ENCODE measurements around the gene CMC1. TPM values are rescaled to one million over a fixed set of nuclear protein-coding genes. Genes with fewer than 3 reads are reported as not detected.

Gene CMC1
- total RNA-seq, 1 experiment from 2014 or later = 16.5 TPM

- no peaks in the 10 kb centered on the region for H3K27me3 ChIP-seq (ENCODE audit: insufficient read depth, low read length)
Observed at GRCh38 chr3:28253040-28253715, 11.8 kb downstream of the CMC1 start.

More at GRCh38 chr3:28253040-28253715, 11.8 kb downstream of the CMC1 start:
- H3K56ac ChIP-seq (ENCODE audit: insufficient read length, low read depth, low read length) = no peak overlapping the region
- H3K23ac ChIP-seq (ENCODE audit: insufficient read length, low read depth, low read length) = no peak overlapping the region
- no peak overlapping the region for H3K18ac ChIP-seq (ENCODE audit: insufficient read length, low read depth, low read length)
- no peak for DNase-seq
- TF ChIP-seq CTCF (conservative IDR thresholded peaks at IDR 0.05) = no peak
- no peak overlapping the region for H3K9ac ChIP-seq (ENCODE audit: extremely low read depth, insufficient read length, low read length)
- H3K79me2 ChIP-seq (ENCODE audit: insufficient read depth, low read length) = peaks cover 1% of the 10 kb centered on the region; the same call in 1 of the 2 replicates
- H3T11ph ChIP-seq (ENCODE audit: low read length) = no peak overlapping the region
- Mint-ChIP-seq H3K4me1 (peaks cover 31 to 36% of the 10 kb centered on the region in 2 experiments), H3K36me3 (ENCODE audit: insufficient read depth in 1 of 3, low read depth in 3 of 3) (no peaks in the 10 kb centered on the region; a peak in 4 of 7 replicates), H3K4me3 (0 out of 5 replicates have a peak overlapping the region, but pooled peaks of 1 of the 2 experiments have one; percentile 12), H3K27ac (peak overlapping the region; percentile 5 to 71 (median 21); a peak in 4 of 7 replicates), H3K9me3 (no peaks in the 10 kb centered on the region), H3K27me3 (ENCODE audit: low read depth) (no peaks in the 10 kb centered on the region)
- WGBS (ENCODE audit: extremely low coverage, insufficient read length, low lambda C conversion rate) = no CpG with 5 or more reads among the region's 9 CpGs
- H2BK15ac ChIP-seq (ENCODE audit: low read depth, low read length) = no peak overlapping the region
- H2BK5ac ChIP-seq (ENCODE audit: insufficient read length, low read length) = no peak overlapping the region
- H3K4me1 ChIP-seq (ENCODE audit: insufficient read depth, low read length) = peaks cover 8% of the 10 kb centered on the region; the same call in 1 of the 2 replicates
- no peak overlapping the region for H3K27ac ChIP-seq (ENCODE audit: insufficient read length, low read depth, low read length)
- no peak overlapping the region for H2AFZ ChIP-seq (ENCODE audit: low read length)
- no peak overlapping the region for H2AK5ac ChIP-seq (ENCODE audit: insufficient read length, low read length)
- H3K4me2 ChIP-seq (ENCODE audit: insufficient read depth, insufficient read length, low read length) = no peak overlapping the region
- no peak overlapping the region for H4K91ac ChIP-seq (ENCODE audit: insufficient read length, low read depth, low read length)
- H3K23me2 ChIP-seq (ENCODE audit: insufficient read length, low read depth, low read length, poor library complexity, severe bottlenecking) = no peaks in the 10 kb centered on the region
- H4K20me1 ChIP-seq (ENCODE audit: control insufficient read depth, insufficient read depth, insufficient read length) = no peaks in the 10 kb centered on the region
- no peak overlapping the region for H3K4ac ChIP-seq (ENCODE audit: low read depth, low read length)
- no peak overlapping the region for H2BK12ac ChIP-seq (ENCODE audit: insufficient read length, low read depth, low read length)
- H3K14ac ChIP-seq (ENCODE audit: insufficient read depth, low read length) = no peak overlapping the region
- H3K9me3 ChIP-seq (ENCODE audit: control insufficient read depth, low read depth, low read length) = no peaks in the 10 kb centered on the region
- H2BK120ac ChIP-seq (ENCODE audit: low read depth, low read length, poor library complexity, severe bottlenecking) = no peak overlapping the region
- H2BK20ac ChIP-seq (ENCODE audit: low read depth, low read length, poor library complexity, severe bottlenecking) = no peak overlapping the region
- H3K79me1 ChIP-seq (ENCODE audit: insufficient read depth, low read depth, low read length, poor library complexity, severe bottlenecking) = no peaks in the 10 kb centered on the region
- no peak overlapping the region for H4K8ac ChIP-seq (replicated peaks; ENCODE audit: insufficient read length, low read depth, low read length)
- no peak overlapping the region for H4K5ac ChIP-seq (ENCODE audit: insufficient read length, low read depth, low read length)

Data from H9 (cell line).